ENCODE measurements around the gene PACSIN1. TPM values are rescaled to one million over a fixed set of nuclear protein-coding genes. Genes with fewer than 3 reads are reported as not detected.

PACSIN1 gene
- total RNA-seq, 2 donors from 2014 or later, result 0.34 TPM; not detected in 1

- intact Hi-C loops (cut with DNase I, micrococcal nuclease), result no loop called here
- ATAC-seq, result no peak
- DNase-seq, result no peak
These were observed 45.5 kb downstream of the PACSIN1 start for GRCh38 chr6:34511214-34511914.

- DNase-seq (no peak), ATAC-seq (no peak)
- intact Hi-C loops (cut with DNase I, micrococcal nuclease), result no loop called here
These were observed 46.2 kb downstream of the PACSIN1 start for GRCh38 chr6:34511915-34512737.

GRCh38 chr6:34512738-34513115 is 46.9 kb downstream of the PACSIN1 start:
- ATAC-seq (no peak), DNase-seq (no peak)
- intact Hi-C loops (cut with DNase I, micrococcal nuclease), result no loop called here

GRCh38 chr6:34513646-34514045 is 47.8 kb downstream of the PACSIN1 start:
- intact Hi-C loops (cut with DNase I, micrococcal nuclease), result no loop called here
- no peak for ATAC-seq
- DNase-seq, result no peak

- ATAC-seq, result no peak
These were observed 48.2 kb downstream of the PACSIN1 start for GRCh38 chr6:34514112-34514511.

GRCh38 chr6:34514593-34515472 is 49.0 kb downstream of the PACSIN1 start:
- ATAC-seq (no peak), DNase-seq (no peak)
- intact Hi-C loops (cut with DNase I, micrococcal nuclease), result no loop called here

More at GRCh38 chr6:34514112-34514511, 48.2 kb downstream of the PACSIN1 start:
- DNase-seq, result no peak
- intact Hi-C loops (cut with DNase I, micrococcal nuclease), result no loop called here

GRCh38 chr6:34515473-34516387 is 49.9 kb downstream of the PACSIN1 start:
- intact Hi-C loops (cut with DNase I, micrococcal nuclease), result no loop called here
- ATAC-seq, result no peak
- DNase-seq, result no peak

GRCh38 chr6:34516391-34517324 is 50.8 kb downstream of the PACSIN1 start:
- intact Hi-C loops (cut with DNase I, micrococcal nuclease), result no loop called here
- no peak for DNase-seq
- ATAC-seq, result no peak

- ATAC-seq, result no peak
- DNase-seq, result no peak
These were observed 51.6 kb downstream of the PACSIN1 start for GRCh38 chr6:34517461-34517881.

GRCh38 chr6:34517966-34518365 is 52.1 kb downstream of the PACSIN1 start:
- intact Hi-C loops (cut with DNase I, micrococcal nuclease), result no loop called here
- ATAC-seq (no peak), DNase-seq (no peak)

More at GRCh38 chr6:34517461-34517881, 51.6 kb downstream of the PACSIN1 start:
- intact Hi-C loops (cut with DNase I, micrococcal nuclease), result no loop called here

GRCh38 chr6:34518669-34519365 is 52.9 kb downstream of the PACSIN1 start:
- intact Hi-C loops (cut with DNase I, micrococcal nuclease), result no loop called here
- ATAC-seq (no peak), DNase-seq (no peak)

GRCh38 chr6:34519971-34520644 is 54.2 kb downstream of the PACSIN1 start:
- intact Hi-C loops (cut with DNase I, micrococcal nuclease), result no loop called here
- DNase-seq (no peak), ATAC-seq (no peak)

GRCh38 chr6:34520645-34521462 is 55.0 kb downstream of the PACSIN1 start:
- intact Hi-C loops (cut with DNase I, micrococcal nuclease), result no loop called here
- DNase-seq, result no peak
- no peak for ATAC-seq

GRCh38 chr6:34521463-34522285 is 55.8 kb downstream of the PACSIN1 start:
- ATAC-seq (no peak), DNase-seq (no peak)
- intact Hi-C loops (cut with DNase I, micrococcal nuclease), result no loop called here

- intact Hi-C loops (cut with DNase I, micrococcal nuclease), result no loop called here
- ATAC-seq (no peak), DNase-seq (no peak)
These were observed 56.9 kb downstream of the PACSIN1 start for GRCh38 chr6:34522761-34523160.
